GM19351 (cell line): ENCODE measurements around the gene RYR2.

Source experiments
- ATAC-seq: cut with Tn5 transposase; IDR thresholded peaks from one replicate; pipeline ENCODE4 v1.9.1; 2021; ENCODE audit warnings: mild to moderate bottlenecking, moderate library complexity; ENCODE audit not compliant: unreplicated experiment

Gene RYR2

GRCh38 chr1:237619553-237619952 lies 577.6 kb downstream of the RYR2 start:
- no peak for ATAC-seq

- no peak for ATAC-seq
Measured at GRCh38 chr1:237634922-237635321, 592.9 kb downstream of the RYR2 start.

- no peak for ATAC-seq
Measured at GRCh38 chr1:237638555-237638954, 596.6 kb downstream of the RYR2 start.

GRCh38 chr1:237640011-237640671 lies 598.2 kb downstream of the RYR2 start:
- ATAC-seq = no peak

GRCh38 chr1:237640966-237641365 lies 599.0 kb downstream of the RYR2 start:
- ATAC-seq = no peak

GRCh38 chr1:237650809-237651208 lies 608.8 kb downstream of the RYR2 start:
- ATAC-seq = no peak

GRCh38 chr1:237655778-237656177 lies 613.8 kb downstream of the RYR2 start:
- ATAC-seq = no peak

- ATAC-seq = peak; percentile 81
Measured at GRCh38 chr1:237664348-237664747, 622.4 kb downstream of the RYR2 start.

GRCh38 chr1:237670302-237670701 lies 628.3 kb downstream of the RYR2 start:
- no peak for ATAC-seq

- no peak for ATAC-seq
Measured at GRCh38 chr1:237671262-237671661, 629.3 kb downstream of the RYR2 start.

GRCh38 chr1:237671935-237672334 lies 630.0 kb downstream of the RYR2 start:
- ATAC-seq = no peak

GRCh38 chr1:237672748-237673147 lies 630.8 kb downstream of the RYR2 start:
- ATAC-seq = no peak

- no peak for ATAC-seq
Measured at GRCh38 chr1:237673631-237674030, 631.6 kb downstream of the RYR2 start.

GRCh38 chr1:237677979-237678378 lies 636.0 kb downstream of the RYR2 start:
- ATAC-seq = no peak

- no peak for ATAC-seq
Measured at GRCh38 chr1:237679687-237680086, 637.7 kb downstream of the RYR2 start.

- ATAC-seq = no peak
Measured at GRCh38 chr1:237681210-237681609, 639.2 kb downstream of the RYR2 start.

- no peak for ATAC-seq
Measured at GRCh38 chr1:237684236-237684635, 642.3 kb downstream of the RYR2 start.

GRCh38 chr1:237685551-237685950 lies 643.6 kb downstream of the RYR2 start:
- ATAC-seq = no peak

- no peak for ATAC-seq
Measured at GRCh38 chr1:237687804-237688203, 645.8 kb downstream of the RYR2 start.

- ATAC-seq = no peak
Measured at GRCh38 chr1:237690656-237691055, 648.7 kb downstream of the RYR2 start.

GRCh38 chr1:237692255-237692654 lies 650.3 kb downstream of the RYR2 start:
- no peak for ATAC-seq

- ATAC-seq = no peak
Measured at GRCh38 chr1:237695878-237696277, 653.9 kb downstream of the RYR2 start.

- no peak for ATAC-seq
Measured at GRCh38 chr1:237700181-237700580, 658.2 kb downstream of the RYR2 start.
